T-cell (primary cell): ENCODE measurements around the gene STAT6. TPM values are rescaled to one million over a fixed set of nuclear protein-coding genes. Genes with fewer than 3 reads are reported as not detected.
A peak's percentile ranks its signal among the peaks of the same experiment; 100 is the strongest.

ENCODE experiments used
- ATAC-seq, 4 experiments: fragments of 200-7000 bp in 3 of 4; fragments of 150-1000 bp in 1 of 4; cut with Tn5 transposase; replicated peaks in 1 of 4; 1 replicate in 3 of 4; 2 replicates in 1 of 4; pipeline ENCODE4 v1.10.0; 2021; ENCODE audit warnings: moderate library complexity in 3 of 4, mild to moderate bottlenecking in 2 of 4, moderate number of reproducible peaks in 1 of 4
- CTCF ChIA-PET, 2 donors: fragments of 300-600 bp; sonication (Branson Sonifier 250); formaldehyde crosslinking; loops; one replicate each; lab custom pipeline; 2022; ENCODE audit warnings: antibody characterized with exemption in 2 of 2; lab: Charles Lee
- POLR2A ChIA-PET, 2 donors: fragments of 300-600 bp; sonication (Branson Sonifier 250); formaldehyde crosslinking; loops; one replicate each; lab custom pipeline; 2022; ENCODE audit warnings: antibody characterized with exemption in 2 of 2; lab: Charles Lee
- DNase-seq, 35 experiments: peaks; one replicate each; pipeline versions ENCODE4 v3.0.0 to v3.0.0-alpha.2; 2013 to 2023
- H3K27ac ChIP-seq: one replicate; pipeline ENCODE4 v1.5.1; 2013; ENCODE audit warnings: low read length
- H3K27me3 ChIP-seq, 2 experiments: replicated peaks in 1 of 2; 1 replicate in 1 of 2; 2 replicates in 1 of 2; pipeline versions ENCODE4 v1.6.1 to v1.7.0; 2013; ENCODE audit warnings: low read length in 1 of 2, mixed read lengths in 1 of 2; ENCODE audit not compliant: control insufficient read depth in 2 of 2, insufficient read depth in 2 of 2; ENCODE audit errors: extremely low read depth in 1 of 2
- H3K36me3 ChIP-seq, 2 donors: 1 replicate in 1 of 2; 2 replicates in 1 of 2; pipeline versions ENCODE4 v1.6.1 to v1.7.0; 2013; ENCODE audit warnings: low read length in 1 of 2; ENCODE audit not compliant: control insufficient read depth in 2 of 2, insufficient read depth in 1 of 2; ENCODE audit errors: extremely low read depth in 1 of 2
- H3K4me1 ChIP-seq, 2 experiments: 1 replicate in 1 of 2; 2 replicates in 1 of 2; pipeline versions ENCODE4 v1.6.1 to v1.7.0; 2013; ENCODE audit warnings: low read length in 2 of 2, mixed read lengths in 1 of 2; ENCODE audit not compliant: insufficient read depth in 2 of 2, control insufficient read depth in 1 of 2; ENCODE audit errors: extremely low read depth in 1 of 2
- H3K4me3 ChIP-seq, 2 donors: 1 replicate in 1 of 2; 2 replicates in 1 of 2; pipeline versions ENCODE4 v1.5.1 to v1.7.0; 2013; ENCODE audit warnings: mild to moderate bottlenecking in 2 of 2, low read length in 1 of 2, moderate library complexity in 1 of 2; ENCODE audit not compliant: control insufficient read depth in 1 of 2; ENCODE audit errors: extremely low read depth in 1 of 2
- H3K9me3 ChIP-seq: 2 replicates; pipeline ENCODE4 v1.7.0; 2013
- H3K27ac Mint-ChIP-seq, 2 donors: one replicate each; pipeline ENCODE4 v1.8.0; 2020 to 2021; ENCODE audit warnings: mild to moderate bottlenecking in 2 of 2, mixed read lengths in 2 of 2
- H3K27me3 Mint-ChIP-seq, 2 donors: one replicate each; pipeline ENCODE4 v1.8.0; 2021 to 2022; ENCODE audit warnings: mixed read lengths in 2 of 2
- H3K36me3 Mint-ChIP-seq: one replicate; pipeline ENCODE4 v1.8.0; 2021; ENCODE audit warnings: mixed read lengths
- H3K4me1 Mint-ChIP-seq, 3 donors: one replicate each; pipeline ENCODE4 v1.8.0; 2020 to 2022; ENCODE audit warnings: mixed read lengths in 3 of 3, mild to moderate bottlenecking in 1 of 3
- H3K4me3 Mint-ChIP-seq, 3 donors: one replicate each; pipeline ENCODE4 v1.8.0; 2020 to 2022; ENCODE audit warnings: mild to moderate bottlenecking in 3 of 3, mixed read lengths in 3 of 3, moderate library complexity in 3 of 3
- H3K9me3 Mint-ChIP-seq, 3 donors: one replicate each; pipeline ENCODE4 v1.8.0; 2020 to 2022; ENCODE audit warnings: mixed read lengths in 3 of 3
- WGBS: methylation state at CpG from one replicate; pipeline ENCODE4 v1.1.5; 2013; ENCODE audit warnings: missing lambda C conversion rate; ENCODE audit not compliant: insufficient coverage; 5-methylcytosine and 5-hydroxymethylcytosine counted together
- total RNA-seq, 35 experiments: library from RNA in 6 of 35; stranded (reverse) in 6 of 35; fragments of 120-200 nt in 1 of 35; gene quantifications; one replicate each; pipeline versions ENCODE4 v1.2.1 to v1.2.4 and lab custom pipeline; 2013 to 2026

The STAT6 gene
- total RNA-seq, 5 donors from 2014 or later (not counting 1 experiment from before 2014, with no cell fraction given): 227 to 348 (median 341) TPM

DNA sequence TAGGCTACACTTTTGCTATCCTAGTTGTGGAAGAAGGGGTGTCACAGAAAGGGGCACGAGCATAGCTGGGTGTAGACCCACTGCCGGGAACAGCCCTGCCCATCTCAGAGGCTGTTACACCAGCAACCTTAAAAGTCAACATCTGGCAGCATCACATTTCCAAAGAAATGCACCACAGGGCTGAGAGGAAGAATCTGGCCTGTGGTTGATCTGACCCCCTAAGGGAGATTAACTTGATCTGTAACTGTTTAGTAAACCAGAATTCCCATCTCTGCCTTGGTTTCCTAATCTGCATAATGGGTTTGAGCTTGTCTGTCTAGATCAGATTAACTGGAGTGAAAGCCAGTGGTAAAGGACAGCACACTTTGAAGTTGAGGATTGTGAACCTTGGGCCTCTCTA, 34.9 kb upstream of the STAT6 start:
- POLR2A ChIA-PET: no interaction called here
- H3K36me3 ChIP-seq: no peaks in the 10 kb centered on the region
- H3K9me3 Mint-ChIP-seq: no peaks in the 10 kb centered on the region
- CTCF ChIA-PET: interaction anchor here in 1 of 2 donors (0.5 kb wide), 1 partner anchor 118 kb away, joined by 5 read pairs; no protein-coding TSS in a partner anchor
- ATAC-seq (no peak), DNase-seq (no peak)
- peaks cover 0 to 9% of the 10 kb centered on the region in 2 experiments for H3K27me3 ChIP-seq
- no CpG with 5 or more reads among the region's 2 CpGs for WGBS
- H3K36me3 Mint-ChIP-seq: peaks cover 11% of the 10 kb centered on the region
- H3K4me1 ChIP-seq: peaks cover 0 to 11% of the 10 kb centered on the region in 2 experiments
- H3K4me1 Mint-ChIP-seq: peaks cover 7 to 8% (median 8%) of the 10 kb centered on the region in 3 donors
- no peak overlapping the region for H3K27ac Mint-ChIP-seq
- no peak overlapping the region for H3K4me3 ChIP-seq
- no peaks in the 10 kb centered on the region for H3K27me3 Mint-ChIP-seq
- no peaks in the 10 kb centered on the region for H3K9me3 ChIP-seq
- H3K27ac ChIP-seq: no peak overlapping the region
- H3K4me3 Mint-ChIP-seq: no peak overlapping the region

DNA sequence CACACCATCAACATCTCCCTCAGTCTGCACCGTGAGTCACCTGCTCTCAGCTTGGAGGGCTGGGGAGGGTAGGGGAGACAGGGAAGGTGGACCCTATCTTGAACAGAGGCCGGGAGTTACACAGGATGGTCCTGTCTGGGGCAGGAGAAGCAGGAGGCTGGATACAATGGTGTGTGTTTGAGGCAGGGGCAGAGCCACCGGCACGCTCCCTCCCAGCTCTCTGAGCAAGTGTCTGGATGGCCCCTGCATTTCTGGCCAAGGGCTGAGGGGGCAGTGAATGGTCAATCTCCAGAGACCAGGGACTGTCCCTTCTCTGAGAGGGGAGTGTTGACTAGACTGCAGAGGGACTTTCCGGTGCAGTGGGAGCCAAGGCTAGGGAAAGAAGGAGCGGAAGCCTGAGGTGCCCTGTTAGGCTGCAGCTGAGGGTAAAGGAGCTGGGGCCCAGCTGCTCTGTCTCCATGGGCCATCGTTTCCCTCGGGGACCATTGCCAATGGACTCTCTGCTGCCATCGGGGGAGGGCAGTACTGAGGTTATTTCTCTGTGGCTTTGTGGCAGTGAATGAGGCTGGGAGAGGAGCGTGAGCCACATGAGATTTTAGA, 34.4 kb upstream of the STAT6 start:
- no peaks in the 10 kb centered on the region for H3K36me3 ChIP-seq
- H3K4me3 Mint-ChIP-seq: no peak overlapping the region
- peaks cover 7 to 8% (median 8%) of the 10 kb centered on the region in 3 donors for H3K4me1 Mint-ChIP-seq
- ChIA-PET POLR2A (no interaction called here), CTCF (interaction anchor here in 1 of 2 donors (0.5 kb wide), 1 partner anchor 117 kb away, joined by 5 read pairs; no protein-coding TSS in a partner anchor)
- WGBS: 83% methylated on average over 7 of the region's 10 CpGs
- peaks cover 0 to 8% of the 10 kb centered on the region in 2 experiments for H3K27me3 ChIP-seq
- no peak overlapping the region for H3K4me3 ChIP-seq
- H3K4me1 ChIP-seq: peaks cover 0 to 11% of the 10 kb centered on the region in 2 experiments
- no peaks in the 10 kb centered on the region for H3K9me3 ChIP-seq
- H3K27ac ChIP-seq: no peak overlapping the region
- H3K36me3 Mint-ChIP-seq: peaks cover 11% of the 10 kb centered on the region
- H3K9me3 Mint-ChIP-seq: no peaks in the 10 kb centered on the region
- H3K27ac Mint-ChIP-seq: no peak overlapping the region
- DNase-seq (no peak), ATAC-seq (no peak)
- H3K27me3 Mint-ChIP-seq: no peaks in the 10 kb centered on the region

- H3K9me3 ChIP-seq: no peaks in the 10 kb centered on the region
- POLR2A ChIA-PET: no interaction called here
- Mint-ChIP-seq H3K9me3 (no peaks in the 10 kb centered on the region), H3K27me3 (no peaks in the 10 kb centered on the region), H3K36me3 (peaks cover 11% of the 10 kb centered on the region), H3K4me1 (peaks cover 7 to 8% (median 8%) of the 10 kb centered on the region in 3 donors), H3K4me3 (no peak overlapping the region), H3K27ac (no peak overlapping the region)
- H3K4me1 ChIP-seq: peaks cover 0 to 11% of the 10 kb centered on the region in 2 experiments
- no peak overlapping the region for H3K27ac ChIP-seq
- H3K27me3 ChIP-seq: peaks cover 0 to 5% of the 10 kb centered on the region in 2 experiments
- no peak overlapping the region for H3K4me3 ChIP-seq
- ATAC-seq (peak; percentile 61 to 86 (median 62)), DNase-seq (peak in 1 of 35 experiments; percentile 14)
- WGBS: 40% methylated on average over 4 of the region's 4 CpGs
- H3K36me3 ChIP-seq: no peaks in the 10 kb centered on the region
- CTCF ChIA-PET: interaction anchor here in 1 of 2 donors (0.6 kb wide), 1 partner anchor 16 kb away, joined by 4 read pairs; no protein-coding TSS in a partner anchor
Measured at GRCh38 chr12:57143454-57143853, 32.3 kb upstream of the STAT6 start.

- CTCF ChIA-PET: no interaction called here
- no peak overlapping the region for H3K4me3 Mint-ChIP-seq
- no peak for ATAC-seq
Measured at GRCh38 chr12:57142727-57143126, 31.6 kb upstream of the STAT6 start.

GRCh38 chr12:57142121-57142520, 31.0 kb upstream of the STAT6 start:
- H3K27me3 ChIP-seq: peaks cover 0 to 5% of the 10 kb centered on the region in 2 experiments
- no peak overlapping the region for H3K27ac ChIP-seq
- WGBS: 83% methylated on average over 4 of the region's 9 CpGs
- H3K9me3 ChIP-seq: no peaks in the 10 kb centered on the region
- H3K36me3 ChIP-seq: no peaks in the 10 kb centered on the region
- H3K36me3 Mint-ChIP-seq: peaks cover 8% of the 10 kb centered on the region
- CTCF ChIA-PET: no interaction called here
- no peak overlapping the region for H3K4me3 ChIP-seq
- no peak overlapping the region for H3K4me3 Mint-ChIP-seq
- no peaks in the 10 kb centered on the region for H3K27me3 Mint-ChIP-seq
- POLR2A ChIA-PET: no interaction called here
- no peak overlapping the region for H3K27ac Mint-ChIP-seq
- ATAC-seq (no peak), DNase-seq (no peak)
- H3K9me3 Mint-ChIP-seq: no peaks in the 10 kb centered on the region
- H3K4me1 ChIP-seq: peaks cover 0 to 11% of the 10 kb centered on the region in 2 experiments
- peaks cover 7 to 8% (median 8%) of the 10 kb centered on the region in 3 donors for H3K4me1 Mint-ChIP-seq

More at GRCh38 chr12:57142727-57143126, 31.6 kb upstream of the STAT6 start:
- H3K27ac Mint-ChIP-seq: no peak overlapping the region
- no peak for DNase-seq
- POLR2A ChIA-PET: no interaction called here
- no peak overlapping the region for H3K4me3 ChIP-seq
- no peaks in the 10 kb centered on the region for H3K9me3 Mint-ChIP-seq
- no CpG with 5 or more reads among the region's 7 CpGs for WGBS
- no peaks in the 10 kb centered on the region for H3K9me3 ChIP-seq
- peaks cover 7 to 8% (median 8%) of the 10 kb centered on the region in 3 donors for H3K4me1 Mint-ChIP-seq
- peaks cover 0 to 11% of the 10 kb centered on the region in 2 experiments for H3K4me1 ChIP-seq
- peaks cover 11% of the 10 kb centered on the region for H3K36me3 Mint-ChIP-seq
- H3K27ac ChIP-seq: no peak overlapping the region
- no peaks in the 10 kb centered on the region for H3K27me3 Mint-ChIP-seq
- H3K36me3 ChIP-seq: no peaks in the 10 kb centered on the region
- H3K27me3 ChIP-seq: peaks cover 0 to 5% of the 10 kb centered on the region in 2 experiments

DNA sequence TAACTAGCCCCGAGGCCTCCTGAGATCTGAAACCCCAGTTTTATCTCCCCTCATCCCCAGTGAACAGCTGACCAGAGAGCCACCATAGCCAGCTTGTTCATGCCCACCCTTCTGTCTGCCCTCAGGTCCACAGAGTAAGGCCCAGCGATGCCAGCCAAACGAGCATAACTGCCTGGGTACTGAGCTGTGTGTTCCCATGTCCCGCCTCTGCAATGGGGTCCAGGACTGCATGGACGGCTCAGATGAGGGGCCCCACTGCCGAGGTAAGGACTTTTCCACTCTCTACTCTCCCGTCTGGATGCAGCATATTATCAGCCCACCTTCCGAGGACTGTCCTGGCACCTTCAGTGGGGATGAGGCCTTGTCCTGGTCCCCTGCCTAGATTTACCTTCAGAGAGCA, 30.1 kb upstream of the STAT6 start:
- no peak overlapping the region for H3K27ac Mint-ChIP-seq
- 89% methylated on average over 7 of the region's 8 CpGs for WGBS
- peaks cover 8% of the 10 kb centered on the region for H3K36me3 Mint-ChIP-seq
- Histone ChIP-seq H3K27me3 (peaks cover 0 to 5% of the 10 kb centered on the region in 2 experiments), H3K36me3 (no peaks in the 10 kb centered on the region), H3K9me3 (no peaks in the 10 kb centered on the region), H3K4me1 (peaks cover 0 to 11% of the 10 kb centered on the region in 2 experiments), H3K27ac (no peak overlapping the region), H3K4me3 (no peak overlapping the region)
- ATAC-seq: no peak
- peaks cover 7 to 8% (median 8%) of the 10 kb centered on the region in 3 donors for H3K4me1 Mint-ChIP-seq
- no peak overlapping the region for H3K4me3 Mint-ChIP-seq
- H3K27me3 Mint-ChIP-seq: no peaks in the 10 kb centered on the region
- no peak for DNase-seq
- no peaks in the 10 kb centered on the region for H3K9me3 Mint-ChIP-seq
- CTCF ChIA-PET: no interaction called here
- POLR2A ChIA-PET: no interaction called here
